GM12873 (cell line): ENCODE results near the gene TSPO.

Source experiments
- TF ChIP-seq, protein P1 (sequence below): IDR thresholded peaks from 2 replicates; pipeline ENCODE4 v1.5.1; 2012; ENCODE audit warnings: low read depth, mild to moderate bottlenecking, moderate library complexity, low read length, control low read depth; ENCODE audit not compliant: insufficient read depth; ENCODE audit errors: missing control alignments

TSPO gene

GRCh38 chr22:43200031-43200430 lies 48.7 kb downstream of the TSPO start:
- TF ChIP-seq, protein P1, sequence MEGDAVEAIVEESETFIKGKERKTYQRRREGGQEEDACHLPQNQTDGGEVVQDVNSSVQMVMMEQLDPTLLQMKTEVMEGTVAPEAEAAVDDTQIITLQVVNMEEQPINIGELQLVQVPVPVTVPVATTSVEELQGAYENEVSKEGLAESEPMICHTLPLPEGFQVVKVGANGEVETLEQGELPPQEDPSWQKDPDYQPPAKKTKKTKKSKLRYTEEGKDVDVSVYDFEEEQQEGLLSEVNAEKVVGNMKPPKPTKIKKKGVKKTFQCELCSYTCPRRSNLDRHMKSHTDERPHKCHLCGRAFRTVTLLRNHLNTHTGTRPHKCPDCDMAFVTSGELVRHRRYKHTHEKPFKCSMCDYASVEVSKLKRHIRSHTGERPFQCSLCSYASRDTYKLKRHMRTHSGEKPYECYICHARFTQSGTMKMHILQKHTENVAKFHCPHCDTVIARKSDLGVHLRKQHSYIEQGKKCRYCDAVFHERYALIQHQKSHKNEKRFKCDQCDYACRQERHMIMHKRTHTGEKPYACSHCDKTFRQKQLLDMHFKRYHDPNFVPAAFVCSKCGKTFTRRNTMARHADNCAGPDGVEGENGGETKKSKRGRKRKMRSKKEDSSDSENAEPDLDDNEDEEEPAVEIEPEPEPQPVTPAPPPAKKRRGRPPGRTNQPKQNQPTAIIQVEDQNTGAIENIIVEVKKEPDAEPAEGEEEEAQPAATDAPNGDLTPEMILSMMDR: no peak

DNA sequence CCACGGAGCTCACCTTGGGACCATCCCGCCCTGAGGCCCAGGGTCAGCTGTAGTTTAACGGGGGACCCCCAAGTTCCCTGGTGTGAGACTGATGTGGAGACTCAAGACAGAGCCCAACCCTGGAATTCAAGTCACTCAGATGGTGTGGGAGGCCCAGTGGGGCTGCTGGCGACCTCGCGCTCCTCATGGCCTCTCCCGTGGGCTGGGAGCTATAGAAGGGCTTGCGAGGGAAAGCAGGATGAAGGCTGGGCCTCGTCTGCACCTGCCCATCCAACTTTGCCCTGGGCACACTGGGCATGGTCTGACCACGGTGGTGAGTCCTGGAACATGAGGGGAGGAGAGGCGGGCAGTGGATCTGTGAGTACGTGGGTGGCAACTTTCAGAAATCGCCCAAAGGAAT lies 49.2 kb downstream of the TSPO start:
- TF ChIP-seq, protein P1: no peak

GRCh38 chr22:43201486-43202219 lies 50.3 kb downstream of the TSPO start:
- TF ChIP-seq, protein P1: no peak

GRCh38 chr22:43202326-43202725 lies 51.0 kb downstream of the TSPO start:
- TF ChIP-seq, protein P1: no peak

GRCh38 chr22:43202756-43203410 lies 51.5 kb downstream of the TSPO start:
- TF ChIP-seq, protein P1: no peak

GRCh38 chr22:43203471-43203981 lies 52.2 kb downstream of the TSPO start:
- TF ChIP-seq, protein P1: no peak

DNA sequence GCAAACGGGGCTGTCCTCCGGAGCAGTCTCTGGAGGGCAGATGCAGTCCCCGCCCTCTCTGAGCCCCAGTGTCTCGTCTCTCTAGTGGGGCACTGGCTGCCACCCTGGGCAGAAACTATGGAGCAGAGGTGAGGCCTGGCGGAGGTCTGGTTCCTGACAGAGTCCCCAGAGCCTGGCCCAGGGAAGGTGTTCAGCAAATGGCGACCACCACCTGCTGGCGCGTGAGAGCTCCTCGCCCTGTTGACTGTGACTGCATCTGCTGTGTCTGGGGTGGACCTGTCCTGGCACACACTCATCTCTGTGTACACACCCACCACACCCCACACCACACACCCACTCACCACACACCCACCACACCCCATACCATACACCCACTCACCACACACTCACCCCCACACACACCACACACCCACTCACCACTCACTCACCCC lies 53.9 kb downstream of the TSPO start:
- TF ChIP-seq, protein P1: no peak
